Suprapubic skin (tissue), 3 donors: Measurements from ENCODE around the gene DPYD.

Source experiments
- EP300 ChIP-seq: sonication (generic); formaldehyde crosslinking; IDR thresholded peaks from one replicate; pipeline ENCODE4 v1.6.1; 2017; ENCODE audit warnings: antibody characterized with exemption
- TF ChIP-seq, protein P1 (sequence below), 2 donors: fragments of 200-600 bp in 1 of 2; fragments of 450-650 bp in 1 of 2; sonication (generic) in 1 of 2; IDR thresholded peaks; one replicate each; pipeline ENCODE4 v1.5.1; 2016 to 2019; ENCODE audit warnings: antibody characterized with exemption in 2 of 2, mild to moderate bottlenecking in 1 of 2, moderate library complexity in 1 of 2

DNA sequence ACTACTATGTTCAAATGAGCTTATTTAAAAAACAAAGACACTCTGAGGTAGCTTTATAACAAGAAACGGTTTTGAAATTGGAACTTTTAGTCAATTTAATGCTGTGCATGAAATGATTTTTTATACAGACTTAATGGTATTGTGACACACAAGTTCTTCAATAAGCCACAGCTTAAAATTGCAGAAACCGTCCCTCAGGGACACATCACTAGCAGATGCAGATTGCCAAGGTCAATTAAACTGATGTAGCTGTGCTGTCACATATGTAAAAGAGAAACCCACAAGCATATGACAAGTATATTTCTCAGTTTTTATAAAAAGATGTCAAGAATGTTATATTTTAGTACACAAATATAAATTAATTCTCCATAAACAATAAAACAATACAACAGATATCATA, 366.9 kb downstream of the DPYD start:
- TF ChIP-seq, protein P1, sequence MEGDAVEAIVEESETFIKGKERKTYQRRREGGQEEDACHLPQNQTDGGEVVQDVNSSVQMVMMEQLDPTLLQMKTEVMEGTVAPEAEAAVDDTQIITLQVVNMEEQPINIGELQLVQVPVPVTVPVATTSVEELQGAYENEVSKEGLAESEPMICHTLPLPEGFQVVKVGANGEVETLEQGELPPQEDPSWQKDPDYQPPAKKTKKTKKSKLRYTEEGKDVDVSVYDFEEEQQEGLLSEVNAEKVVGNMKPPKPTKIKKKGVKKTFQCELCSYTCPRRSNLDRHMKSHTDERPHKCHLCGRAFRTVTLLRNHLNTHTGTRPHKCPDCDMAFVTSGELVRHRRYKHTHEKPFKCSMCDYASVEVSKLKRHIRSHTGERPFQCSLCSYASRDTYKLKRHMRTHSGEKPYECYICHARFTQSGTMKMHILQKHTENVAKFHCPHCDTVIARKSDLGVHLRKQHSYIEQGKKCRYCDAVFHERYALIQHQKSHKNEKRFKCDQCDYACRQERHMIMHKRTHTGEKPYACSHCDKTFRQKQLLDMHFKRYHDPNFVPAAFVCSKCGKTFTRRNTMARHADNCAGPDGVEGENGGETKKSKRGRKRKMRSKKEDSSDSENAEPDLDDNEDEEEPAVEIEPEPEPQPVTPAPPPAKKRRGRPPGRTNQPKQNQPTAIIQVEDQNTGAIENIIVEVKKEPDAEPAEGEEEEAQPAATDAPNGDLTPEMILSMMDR (IDR thresholded peaks at IDR 0.05) = no peak
- TF ChIP-seq EP300 = no peak
